G401.6 (cell line): ENCODE data around the gene AP2A2.

Source experiments
- FAIRE-seq: peaks from 2 replicates; lab custom pipeline; 2012; peaks lifted over from hg19 to GRCh38; lab: Jason Lieb, UNC

The AP2A2 gene

GRCh38 chr11:996681-997080, 71.0 kb downstream of the AP2A2 start:
- no peak for FAIRE-seq

GRCh38 chr11:997907-998306, 72.2 kb downstream of the AP2A2 start:
- FAIRE-seq = no peak

GRCh38 chr11:999009-999408, 73.3 kb downstream of the AP2A2 start:
- no peak for FAIRE-seq

GRCh38 chr11:1000357-1001278, 74.9 kb downstream of the AP2A2 start:
- no peak for FAIRE-seq

GRCh38 chr11:1001617-1002405, 76.1 kb downstream of the AP2A2 start:
- FAIRE-seq = no peak

- no peak for FAIRE-seq
Observed at GRCh38 chr11:1002406-1002984, 76.8 kb downstream of the AP2A2 start.

GRCh38 chr11:1003159-1003558, 77.5 kb downstream of the AP2A2 start:
- no peak for FAIRE-seq

GRCh38 chr11:1005928-1006327, 80.3 kb downstream of the AP2A2 start:
- FAIRE-seq = no peak

- FAIRE-seq = no peak
Observed at GRCh38 chr11:1006762-1007161, 81.1 kb downstream of the AP2A2 start.

GRCh38 chr11:1007279-1007678, 81.6 kb downstream of the AP2A2 start:
- FAIRE-seq = no peak

- FAIRE-seq = no peak
Observed at GRCh38 chr11:1008001-1008802, 82.5 kb downstream of the AP2A2 start.

- no peak for FAIRE-seq
Observed at GRCh38 chr11:1008803-1009145, 83.1 kb downstream of the AP2A2 start.

GRCh38 chr11:1009371-1009770, 83.7 kb downstream of the AP2A2 start:
- no peak for FAIRE-seq

- no peak for FAIRE-seq
Observed at GRCh38 chr11:1009991-1010390, 84.3 kb downstream of the AP2A2 start.

GRCh38 chr11:1010551-1011319, 85.1 kb downstream of the AP2A2 start:
- no peak for FAIRE-seq

- no peak for FAIRE-seq
Observed at GRCh38 chr11:1011320-1011698, 85.6 kb downstream of the AP2A2 start.

- FAIRE-seq = no peak
Observed at GRCh38 chr11:1012291-1012690, 86.6 kb downstream of the AP2A2 start.

GRCh38 chr11:1012740-1013630, 87.3 kb downstream of the AP2A2 start:
- FAIRE-seq = no peak

GRCh38 chr11:1013631-1013935, 87.9 kb downstream of the AP2A2 start:
- FAIRE-seq = no peak

GRCh38 chr11:1014276-1014675, 88.6 kb downstream of the AP2A2 start:
- no peak for FAIRE-seq

- no peak for FAIRE-seq
Observed at GRCh38 chr11:1015064-1015463, 89.4 kb downstream of the AP2A2 start.
